Karpas-422 (cell line): ENCODE measurements around the gene RP2. TPM values are rescaled to one million over a fixed set of nuclear protein-coding genes. Genes with fewer than 3 reads are reported as not detected.

Source experiments
- DNase-seq: peaks from one replicate; pipeline ENCODE4 v3.0.0-alpha.2; 2015
- H2AFZ ChIP-seq: fragments of 200-600 bp; sonication (generic); 2 replicates; pipeline ENCODE4 v1.6.1; 2014; ENCODE audit warnings: antibody characterized with exemption, low read length, mixed read lengths
- H3K27ac ChIP-seq: fragments of 200-600 bp; sonication (generic); 2 replicates; pipeline ENCODE4 v1.5.1; 2014; ENCODE audit warnings: mild to moderate bottlenecking, low read length, moderate library complexity
- H3K27me3 ChIP-seq: fragments of 200-600 bp; sonication (generic); 2 replicates; pipeline ENCODE4 v1.6.1; 2014; ENCODE audit warnings: low read length, mixed read lengths
- H3K36me3 ChIP-seq: fragments of 200-600 bp; sonication (generic); 2 replicates; pipeline ENCODE4 v1.6.1; 2014; ENCODE audit warnings: low read length, mixed read lengths; ENCODE audit not compliant: insufficient read depth
- H3K4me1 ChIP-seq: fragments of 200-600 bp; sonication (generic); 2 replicates; pipeline ENCODE4 v1.6.1; 2014; ENCODE audit warnings: mild to moderate bottlenecking, low read length, mixed read lengths
- H3K4me2 ChIP-seq: fragments of 200-600 bp; sonication (generic); 2 replicates; pipeline ENCODE4 v1.6.1; 2014; ENCODE audit warnings: low read length, low read depth, mild to moderate bottlenecking; ENCODE audit not compliant: poor library complexity, severe bottlenecking
- H3K4me3 ChIP-seq: fragments of 200-600 bp; sonication (generic); 2 replicates; pipeline ENCODE4 v1.5.1; 2014; ENCODE audit warnings: mild to moderate bottlenecking, antibody characterized with exemption, low read length, mixed read lengths
- H3K79me2 ChIP-seq: fragments of 200-600 bp; sonication (generic); 2 replicates; pipeline ENCODE4 v1.6.1; 2014; ENCODE audit warnings: mild to moderate bottlenecking, low read length, mixed read lengths
- H3K9ac ChIP-seq: fragments of 200-600 bp; sonication (generic); 2 replicates; pipeline ENCODE4 v1.6.0; 2014; ENCODE audit warnings: low read length
- H3K9me2 ChIP-seq: fragments of 200-600 bp; sonication (generic), shearing (Covaris generic); replicated peaks from 2 replicates; pipeline ENCODE4 v1.6.0; 2014; ENCODE audit warnings: mild to moderate bottlenecking, low read length, moderate library complexity; ENCODE audit not compliant: insufficient read depth
- H3K9me3 ChIP-seq: fragments of 300-700, 200-600 bp; sonication (generic); 2 replicates; pipeline ENCODE4 v1.6.1; 2014; ENCODE audit warnings: low read length, mixed read lengths
- H4K20me1 ChIP-seq: fragments of 200-600 bp; sonication (generic); 2 replicates; pipeline ENCODE4 v1.6.1; 2014; ENCODE audit warnings: mild to moderate bottlenecking, antibody characterized with exemption, low read length, low read depth; ENCODE audit not compliant: insufficient read depth
- total RNA-seq: library from RNA; depleted of rRNA; stranded (reverse); fragments of >200 nt; shearing (Covaris generic); gene quantifications from 2 replicates; pipeline ENCODE4 v1.2.3, GENCODE V29; 2014; ENCODE audit warnings: low replicate concordance

RP2 gene
- total RNA-seq, 1 experiment from 2014 or later: 17.0 TPM

DNA sequence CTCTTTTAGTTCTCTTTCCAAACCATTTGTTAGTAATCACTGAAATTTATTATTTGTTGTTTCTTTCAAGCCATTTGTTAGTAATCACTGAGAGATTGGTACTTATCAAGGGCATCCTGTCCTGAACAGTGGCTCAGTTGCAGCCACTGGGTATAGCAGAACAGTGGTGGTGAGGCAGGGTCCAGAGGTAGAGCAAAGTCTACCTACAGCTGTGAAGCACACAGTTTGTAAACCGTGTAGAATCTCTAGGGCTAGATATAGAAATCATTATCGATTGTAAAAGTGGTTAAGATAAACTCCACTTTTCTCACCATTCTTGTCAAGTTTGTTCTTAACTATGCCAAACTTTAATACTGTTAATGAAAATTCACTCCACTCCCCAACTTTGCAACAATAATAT lies 79.4 kb downstream of the RP2 start:
- H3K27ac ChIP-seq: no peak overlapping the region
- peaks cover 5% of the 10 kb centered on the region; the same call in 1 of the 2 replicates for H3K9me3 ChIP-seq
- H3K4me3 ChIP-seq: no peak overlapping the region
- no peaks in the 10 kb centered on the region for H4K20me1 ChIP-seq
- H3K79me2 ChIP-seq: no peaks in the 10 kb centered on the region
- H3K4me2 ChIP-seq: no peak overlapping the region
- H3K9me2 ChIP-seq: no peaks in the 10 kb centered on the region
- H2AFZ ChIP-seq: no peak overlapping the region
- H3K36me3 ChIP-seq: no peaks in the 10 kb centered on the region
- H3K27me3 ChIP-seq: no peaks in the 10 kb centered on the region
- peaks cover 6% of the 10 kb centered on the region for H3K4me1 ChIP-seq
- no peak for DNase-seq
- H3K9ac ChIP-seq: no peak overlapping the region

DNA sequence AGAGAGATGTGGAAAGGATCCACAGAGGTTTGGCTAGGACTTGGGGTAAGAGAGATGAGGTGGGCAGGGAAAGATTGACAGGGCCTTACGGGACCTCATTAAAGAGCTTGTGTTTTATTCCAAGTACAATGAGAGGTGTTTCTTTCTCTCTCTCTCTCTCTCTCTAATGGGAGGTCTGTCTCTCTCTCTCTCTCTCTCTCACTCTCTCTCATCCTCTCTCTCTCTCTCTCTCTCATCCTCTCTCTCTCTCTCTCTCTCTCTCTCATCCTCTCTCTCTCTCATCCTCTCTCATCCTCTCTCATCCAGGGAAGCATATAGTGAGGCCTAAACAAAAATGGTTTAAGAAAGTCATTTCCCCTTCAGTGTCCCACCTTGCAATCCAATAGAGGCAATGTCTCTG lies 80.8 kb downstream of the RP2 start:
- no peak overlapping the region for H2AFZ ChIP-seq
- no peaks in the 10 kb centered on the region for H3K27me3 ChIP-seq
- H4K20me1 ChIP-seq: no peaks in the 10 kb centered on the region
- no peak for DNase-seq
- H3K9ac ChIP-seq: no peak overlapping the region
- H3K9me2 ChIP-seq: no peaks in the 10 kb centered on the region
- no peak overlapping the region for H3K4me2 ChIP-seq
- H3K4me1 ChIP-seq: peaks cover 4% of the 10 kb centered on the region
- no peaks in the 10 kb centered on the region for H3K79me2 ChIP-seq
- no peak overlapping the region for H3K4me3 ChIP-seq
- H3K9me3 ChIP-seq: peaks cover 5% of the 10 kb centered on the region; the same call in 1 of the 2 replicates
- no peak overlapping the region for H3K27ac ChIP-seq
- H3K36me3 ChIP-seq: no peaks in the 10 kb centered on the region

DNA sequence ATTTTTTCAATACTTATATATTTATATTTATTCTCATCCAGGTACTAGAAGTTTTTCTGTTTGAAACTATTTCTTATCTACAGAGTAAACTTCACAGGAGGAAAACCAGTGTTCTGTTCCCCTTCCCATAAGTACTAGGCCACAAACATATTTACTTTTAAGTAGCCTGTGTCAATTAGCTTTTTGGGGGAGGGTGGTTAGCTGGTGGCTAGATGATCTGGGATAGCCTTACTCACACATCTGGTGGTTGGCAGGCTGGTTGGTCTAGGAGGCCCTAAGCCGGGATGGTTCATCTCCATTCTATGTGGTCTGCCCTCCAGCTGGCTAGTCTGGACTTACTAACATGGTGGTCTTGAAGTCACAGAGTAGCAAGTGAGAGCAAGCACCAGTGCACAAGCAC lies 81.6 kb downstream of the RP2 start:
- Histone ChIP-seq H3K36me3 (no peaks in the 10 kb centered on the region), H4K20me1 (no peaks in the 10 kb centered on the region), H3K4me2 (no peak overlapping the region), H3K9me3 (peaks cover 5% of the 10 kb centered on the region; the same call in 1 of the 2 replicates), H3K27me3 (no peaks in the 10 kb centered on the region), H2AFZ (no peak overlapping the region), H3K79me2 (no peaks in the 10 kb centered on the region), H3K4me3 (no peak overlapping the region), H3K27ac (no peak overlapping the region), H3K9me2 (no peaks in the 10 kb centered on the region), H3K9ac (no peak overlapping the region), H3K4me1 (peaks cover 2% of the 10 kb centered on the region)
- no peak for DNase-seq

DNA sequence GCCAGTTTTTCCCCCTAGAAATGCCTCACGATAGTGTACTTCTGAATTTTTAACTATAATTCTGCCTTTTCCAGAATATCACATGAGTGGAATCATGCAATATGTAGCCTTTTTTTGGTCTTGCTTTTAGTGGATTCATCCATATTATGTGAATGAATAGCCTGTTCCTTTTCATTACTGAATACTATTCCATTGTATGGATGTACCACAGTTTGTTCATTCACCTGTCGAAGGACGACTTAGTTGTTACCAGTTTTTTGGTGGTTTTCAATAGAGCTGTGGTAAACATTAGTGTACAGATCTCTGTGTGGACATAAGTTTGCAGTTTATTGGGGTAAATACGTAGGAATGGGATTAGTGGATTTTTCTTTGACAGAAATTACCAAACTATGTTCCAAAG lies 83.4 kb downstream of the RP2 start:
- H3K9me2 ChIP-seq: no peaks in the 10 kb centered on the region
- no peak overlapping the region for H2AFZ ChIP-seq
- no peaks in the 10 kb centered on the region for H3K79me2 ChIP-seq
- H3K27me3 ChIP-seq: no peaks in the 10 kb centered on the region
- no peaks in the 10 kb centered on the region for H3K36me3 ChIP-seq
- H3K9me3 ChIP-seq: peaks cover 5% of the 10 kb centered on the region; the same call in 1 of the 2 replicates
- no peak overlapping the region for H3K4me3 ChIP-seq
- no peaks in the 10 kb centered on the region for H3K4me1 ChIP-seq
- no peaks in the 10 kb centered on the region for H4K20me1 ChIP-seq
- no peak for DNase-seq
- no peak overlapping the region for H3K4me2 ChIP-seq
- H3K9ac ChIP-seq: no peak overlapping the region
- H3K27ac ChIP-seq: no peak overlapping the region

DNA sequence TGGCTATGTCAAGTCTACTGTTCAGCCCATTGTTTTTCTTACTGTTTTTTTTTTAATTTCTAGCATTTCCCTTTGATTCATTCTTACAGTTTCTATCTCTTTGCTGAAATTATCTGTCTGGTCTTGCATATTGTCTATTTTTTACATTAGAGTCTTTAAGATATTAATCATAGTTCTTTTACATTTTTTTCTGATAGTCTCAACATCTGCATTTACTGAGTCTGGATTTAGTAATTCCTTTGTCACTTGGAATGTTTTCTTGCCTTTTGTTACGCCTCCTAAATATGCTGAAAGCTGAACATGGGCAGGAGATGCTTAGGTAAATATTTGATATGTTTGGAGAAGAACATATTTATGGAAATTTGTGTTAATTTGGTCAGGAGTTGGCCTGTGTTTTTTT lies 85.8 kb downstream of the RP2 start:
- Histone ChIP-seq H3K79me2 (no peaks in the 10 kb centered on the region), H3K4me1 (no peaks in the 10 kb centered on the region), H3K4me2 (no peak overlapping the region)

DNA sequence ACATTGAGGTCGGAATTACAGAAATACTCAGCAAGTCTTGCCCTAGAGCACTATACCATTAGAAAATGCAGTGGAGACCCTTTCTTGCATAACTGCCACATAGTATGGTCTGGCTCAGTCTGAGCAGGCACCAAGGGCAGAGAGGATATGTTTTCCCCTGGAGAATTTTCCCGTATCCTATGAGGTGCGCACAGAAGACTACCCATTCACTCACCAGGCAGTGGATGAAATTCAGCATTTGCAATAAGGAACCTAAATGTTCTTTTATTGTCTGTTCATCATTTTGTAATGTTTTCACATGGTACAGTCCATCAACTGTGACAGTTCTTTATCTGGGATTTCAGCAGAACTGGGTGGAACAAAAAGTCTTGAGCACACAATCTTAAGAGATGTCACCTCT lies 90.9 kb downstream of the RP2 start:
- no peak overlapping the region for H3K9ac ChIP-seq
- H4K20me1 ChIP-seq: no peaks in the 10 kb centered on the region
- H3K9me3 ChIP-seq: no peaks in the 10 kb centered on the region
- no peaks in the 10 kb centered on the region for H3K9me2 ChIP-seq
- H3K4me3 ChIP-seq: no peak overlapping the region
- H3K27ac ChIP-seq: no peak overlapping the region
- H3K4me2 ChIP-seq: no peak overlapping the region
- DNase-seq: no peak
- H3K36me3 ChIP-seq: no peaks in the 10 kb centered on the region
- no peak overlapping the region for H2AFZ ChIP-seq
- H3K27me3 ChIP-seq: no peaks in the 10 kb centered on the region
- no peaks in the 10 kb centered on the region for H3K79me2 ChIP-seq
- H3K4me1 ChIP-seq: no peaks in the 10 kb centered on the region

More for the DNA sequence above, 85.8 kb downstream of the RP2 start:
- H3K9ac ChIP-seq: no peak overlapping the region
- H3K9me2 ChIP-seq: no peaks in the 10 kb centered on the region
- peaks cover 5% of the 10 kb centered on the region; the same call in 1 of the 2 replicates for H3K9me3 ChIP-seq
- DNase-seq: no peak
- H3K27me3 ChIP-seq: no peaks in the 10 kb centered on the region
- no peaks in the 10 kb centered on the region for H4K20me1 ChIP-seq
- no peaks in the 10 kb centered on the region for H3K36me3 ChIP-seq
- H2AFZ ChIP-seq: no peak overlapping the region
- H3K27ac ChIP-seq: no peak overlapping the region
- no peak overlapping the region for H3K4me3 ChIP-seq

DNA sequence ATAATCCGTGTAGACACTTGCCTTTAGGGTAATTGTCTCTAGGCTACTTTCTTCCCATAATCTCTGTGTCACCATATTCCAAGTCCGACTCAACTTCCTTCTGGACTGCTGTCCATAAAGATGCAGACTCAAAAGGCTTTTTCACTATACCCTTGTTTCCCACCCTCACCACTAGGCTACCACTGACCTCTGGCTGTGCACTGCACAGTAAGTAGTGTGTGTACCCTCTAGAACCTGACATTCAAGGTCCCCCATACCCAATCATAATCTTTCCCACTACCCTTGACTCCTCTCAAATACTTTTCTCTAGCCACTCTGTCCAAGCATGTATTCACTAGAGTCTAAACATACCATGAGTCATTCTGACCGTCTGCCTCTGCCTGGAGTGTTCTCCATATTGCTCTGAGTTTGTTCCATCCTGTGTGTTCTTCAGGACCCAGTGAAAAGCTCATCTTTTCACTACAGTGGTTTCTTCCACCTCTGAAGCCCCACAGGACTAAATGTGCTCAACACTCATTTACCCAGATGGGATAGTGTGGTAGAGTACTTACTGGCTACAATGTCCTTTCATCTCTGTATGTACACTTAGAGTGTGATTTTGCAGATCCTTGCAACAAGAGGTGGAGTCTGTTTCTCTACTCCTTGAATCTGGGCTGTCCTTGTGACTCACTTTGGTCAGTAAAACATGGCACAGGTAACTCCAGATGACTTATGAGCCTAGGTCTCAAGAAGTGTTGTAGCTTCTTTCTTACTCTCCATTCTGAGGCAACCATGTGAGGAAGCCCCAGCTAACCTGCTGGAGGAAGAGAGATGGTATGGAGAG lies 92.8 kb downstream of the RP2 start:
- Histone ChIP-seq H3K27ac (no peak overlapping the region), H3K79me2 (no peaks in the 10 kb centered on the region), H3K9ac (no peak overlapping the region), H3K4me3 (no peak overlapping the region), H3K4me1 (no peaks in the 10 kb centered on the region), H3K4me2 (no peak overlapping the region), H2AFZ (no peak overlapping the region), H3K9me3 (no peaks in the 10 kb centered on the region), H3K36me3 (no peaks in the 10 kb centered on the region), H3K9me2 (no peaks in the 10 kb centered on the region), H3K27me3 (no peaks in the 10 kb centered on the region), H4K20me1 (no peaks in the 10 kb centered on the region)
- DNase-seq: no peak
